NCI-H1417 treated with DMSO at 0.1 percent for 48 hours (cell line): ENCODE results near the gene CCDC187.

Source experiments
- DNase-seq: peaks from one replicate; lab custom pipeline; 2025; lab: John Stamatoyannopoulos, UW

Gene CCDC187

DNA sequence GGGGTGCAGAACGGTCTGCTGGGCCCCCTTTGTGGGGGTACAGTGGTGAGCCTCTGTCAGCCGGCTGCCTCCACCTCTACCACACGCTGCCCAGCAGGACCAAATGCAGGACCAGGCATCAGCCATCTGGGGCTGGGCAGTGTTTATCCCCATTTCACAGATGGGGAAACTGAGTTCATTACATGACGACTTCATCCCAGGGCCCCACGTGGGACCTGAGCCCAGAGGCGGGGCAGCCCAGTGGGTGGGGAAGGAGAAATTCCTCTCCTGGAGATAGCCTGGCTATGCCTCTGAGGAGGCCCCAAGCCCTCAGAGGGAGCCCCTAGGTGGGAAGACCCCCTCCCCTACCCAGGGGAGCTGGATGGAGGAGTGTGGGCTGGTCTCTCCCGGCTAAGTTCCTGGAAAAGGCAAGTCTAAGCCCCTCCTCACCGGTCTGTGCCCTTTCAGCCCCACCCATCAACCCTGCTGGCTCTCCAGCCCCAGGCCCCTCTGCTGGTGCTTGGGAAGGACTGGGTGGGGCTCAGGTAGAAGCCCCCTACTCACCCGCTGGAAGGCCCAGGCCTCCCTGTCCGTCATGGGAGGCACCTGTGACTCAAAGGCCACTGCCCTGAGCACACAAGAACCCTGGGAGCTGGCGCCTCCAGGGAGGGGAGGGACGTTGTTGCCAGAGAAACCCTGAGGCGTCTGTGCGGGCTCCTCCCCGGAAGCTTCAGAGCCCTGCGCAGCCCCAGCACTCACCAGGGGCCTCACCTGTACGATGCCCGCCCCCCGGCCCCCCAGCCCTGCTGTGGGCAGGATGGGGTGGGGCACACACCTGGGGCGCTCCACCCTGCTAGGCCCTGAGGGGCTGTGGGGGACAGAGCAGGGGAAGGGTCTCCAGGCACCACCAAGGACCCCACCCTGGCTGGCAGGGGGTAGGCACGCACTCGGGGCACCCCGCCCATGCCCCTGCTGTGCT, 7.4 kb upstream of the CCDC187 start:
- peak; percentile 50 for DNase-seq

DNA sequence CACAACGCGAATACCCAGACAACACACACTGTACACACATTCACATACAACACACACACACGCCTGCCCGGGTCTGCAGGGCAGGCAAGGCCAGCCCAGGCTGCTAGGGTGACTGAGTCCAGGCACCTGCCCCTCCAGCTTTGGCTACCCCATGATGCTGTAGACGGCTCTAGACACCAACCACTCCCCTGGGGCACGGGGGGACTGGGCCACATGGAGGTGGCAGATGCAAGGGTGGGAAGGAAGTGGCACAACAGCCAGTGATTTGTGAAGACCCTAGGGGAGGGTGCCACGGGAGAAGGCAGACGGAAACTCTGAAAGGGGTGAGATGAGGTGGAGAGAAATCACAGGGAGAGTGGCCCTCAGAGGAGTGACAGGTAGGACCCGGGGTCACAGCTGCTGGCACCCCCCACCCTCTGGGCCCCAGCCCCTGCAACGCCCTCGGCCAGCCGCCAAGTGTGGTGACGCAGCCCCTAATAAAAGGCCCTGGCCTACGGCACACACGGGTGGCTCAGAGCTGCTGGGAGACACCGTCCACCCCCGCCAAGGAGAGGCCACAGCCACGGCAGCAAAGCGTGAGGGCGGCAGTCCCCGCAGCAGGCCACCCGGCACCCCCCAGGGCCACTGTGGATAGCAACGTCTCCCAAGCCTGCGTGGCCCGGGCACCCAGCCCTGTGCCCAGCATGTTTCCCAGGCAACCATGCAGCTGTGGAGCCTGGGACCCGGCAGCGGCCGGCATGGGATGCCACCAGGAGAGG, 6.6 kb upstream of the CCDC187 start:
- DNase-seq, result no peak

DNA sequence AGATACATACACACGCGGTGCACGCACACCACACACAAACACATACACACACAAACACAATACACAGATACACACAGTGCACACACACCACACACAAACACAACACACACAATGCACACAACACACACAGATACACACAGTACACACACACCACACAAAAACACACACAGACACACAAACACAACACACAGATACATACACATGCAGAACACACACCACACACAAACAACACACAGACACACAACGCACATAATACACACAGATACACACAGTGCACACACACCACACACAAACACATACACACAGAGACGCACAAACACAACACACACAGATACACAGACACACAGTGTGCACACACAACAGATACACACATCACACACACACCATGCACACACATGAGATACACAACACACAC, 5.9 kb upstream of the CCDC187 start:
- no peak for DNase-seq

DNA sequence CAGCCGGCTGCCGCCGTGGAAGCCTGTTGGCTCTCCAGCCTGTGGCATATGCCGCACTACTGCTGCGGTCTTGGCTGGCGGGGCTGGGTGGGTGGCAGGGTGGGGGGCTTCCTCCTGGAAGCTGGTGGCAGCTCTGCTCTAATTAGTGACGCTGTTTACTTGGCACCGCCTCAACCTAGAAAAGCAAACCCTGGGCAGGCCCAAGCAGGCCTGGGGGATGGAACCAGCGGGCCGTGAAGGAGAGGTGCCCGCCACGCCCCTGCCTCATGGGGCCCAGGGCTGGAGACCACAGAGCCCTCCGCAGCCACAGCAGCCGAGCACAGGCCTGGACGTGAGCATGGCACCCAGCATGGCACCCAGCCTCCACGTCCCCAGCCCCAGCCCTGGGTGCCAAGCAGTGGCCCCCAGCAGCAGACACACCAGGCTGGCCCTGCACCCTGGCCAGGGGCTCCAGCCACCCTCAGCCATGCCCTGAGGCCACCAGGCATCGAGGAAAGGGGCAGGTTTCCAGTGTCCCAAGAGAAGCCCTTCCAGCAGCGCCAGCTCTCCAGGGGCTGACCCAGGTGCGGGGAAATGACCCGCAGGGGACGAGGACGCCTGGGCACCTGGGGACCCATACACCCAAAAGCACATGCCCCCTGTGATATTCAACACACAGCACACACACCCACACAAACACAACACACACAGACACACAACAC, 5.4 kb upstream of the CCDC187 start:
- peak; percentile 78 for DNase-seq

DNA sequence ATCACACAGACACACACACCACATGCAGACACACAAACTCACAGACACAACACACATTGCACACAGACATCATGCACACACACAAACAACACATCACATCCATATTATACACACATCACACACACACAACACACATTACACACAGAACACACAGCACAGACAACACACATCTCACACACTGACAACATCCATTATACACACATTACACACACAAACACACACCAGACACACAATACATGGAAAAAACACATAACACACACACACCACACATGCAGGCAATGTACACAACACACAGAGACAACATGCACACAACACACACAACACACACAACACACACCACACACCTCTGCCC, 4.8 kb upstream of the CCDC187 start:
- no peak for DNase-seq

DNA sequence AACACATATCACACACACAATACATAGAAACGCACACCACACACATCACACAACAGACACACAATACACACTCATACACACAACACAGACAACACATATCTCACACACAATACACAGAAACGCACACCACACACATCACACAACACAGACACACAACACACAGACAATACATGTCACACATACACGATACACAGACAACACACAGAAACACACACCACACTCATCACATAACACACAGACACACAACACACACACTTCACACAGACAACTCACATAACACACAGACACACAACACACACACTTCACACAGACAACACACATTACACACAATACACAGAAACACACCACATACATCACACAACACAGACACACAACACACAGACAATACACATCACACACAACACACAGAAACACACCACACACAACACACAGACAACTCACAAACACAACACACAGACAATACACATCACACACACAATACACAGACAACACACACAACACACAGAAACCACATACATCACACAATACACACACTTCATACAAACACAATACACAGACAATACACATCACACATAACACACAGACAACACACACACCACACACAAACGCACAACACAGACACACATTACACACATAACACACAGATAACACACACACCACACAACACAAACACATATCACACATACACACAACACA, 4.3 kb upstream of the CCDC187 start:
- DNase-seq, result no peak

DNA sequence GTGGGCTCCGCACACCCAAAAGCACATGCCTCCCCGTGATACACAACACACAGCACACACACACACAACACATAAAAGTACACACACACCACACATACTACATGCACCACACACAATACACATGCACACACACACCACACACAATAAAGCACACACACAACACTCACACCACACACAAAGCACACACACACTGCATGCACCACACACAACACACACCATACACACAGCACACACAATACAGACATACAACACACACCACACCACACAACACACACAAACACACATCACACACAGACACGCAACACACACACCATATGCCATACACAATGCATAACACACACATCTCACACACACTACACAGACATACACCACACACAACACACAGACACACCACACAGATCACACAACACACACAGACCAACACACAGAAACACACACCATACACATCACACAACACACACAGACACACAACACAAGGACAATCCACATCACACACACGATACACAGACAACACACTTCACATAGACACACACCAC, 3.4 kb upstream of the CCDC187 start:
- no peak for DNase-seq

DNA sequence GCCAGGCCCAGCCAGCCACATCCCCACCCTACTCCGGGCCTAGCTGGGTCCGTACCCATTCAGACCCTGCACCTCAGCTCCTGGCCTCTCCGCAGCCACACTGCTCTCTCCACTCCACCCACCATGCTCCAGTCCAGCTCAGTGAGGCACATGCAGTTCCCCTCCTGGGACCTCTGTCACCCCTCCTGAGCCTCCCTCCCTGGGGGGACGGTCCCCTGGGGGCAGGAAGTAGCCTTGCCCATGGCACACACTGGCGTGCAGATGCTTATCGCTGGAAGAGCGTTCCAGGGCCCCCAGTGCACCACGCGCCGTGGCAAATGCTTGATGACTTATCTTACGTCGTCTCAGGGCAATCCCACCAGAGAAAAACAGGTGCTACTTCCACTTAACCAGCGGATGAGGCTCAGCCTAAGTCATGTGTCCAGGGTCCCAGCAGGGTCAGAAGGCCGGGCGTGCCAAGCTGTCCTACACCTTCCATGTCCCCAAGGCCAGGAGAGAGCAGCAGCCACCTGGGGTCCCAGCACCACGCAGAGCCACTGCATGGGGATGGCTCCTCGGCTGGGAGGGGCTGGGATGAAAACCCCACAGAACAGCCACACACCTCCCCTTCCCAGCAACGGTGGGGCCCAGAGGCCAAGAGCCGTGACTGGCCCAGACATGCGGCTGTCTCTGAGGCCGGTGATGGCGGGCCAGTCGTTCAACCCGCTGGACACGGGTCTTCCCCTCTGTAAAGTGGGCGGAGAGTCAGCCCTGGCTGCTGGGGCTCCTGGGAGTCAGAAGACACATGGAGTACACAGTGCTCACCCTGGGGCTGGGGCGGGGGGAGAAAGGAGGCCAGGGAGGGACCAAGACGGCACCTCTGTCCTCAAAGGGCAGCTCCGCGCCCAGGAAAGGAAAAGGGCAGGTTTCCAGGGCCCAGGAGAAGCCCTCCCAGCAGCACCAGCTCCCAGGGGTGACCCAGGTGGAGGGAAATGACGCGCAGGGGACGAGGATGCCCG, 2.6 kb upstream of the CCDC187 start:
- DNase-seq, result no peak

DNA sequence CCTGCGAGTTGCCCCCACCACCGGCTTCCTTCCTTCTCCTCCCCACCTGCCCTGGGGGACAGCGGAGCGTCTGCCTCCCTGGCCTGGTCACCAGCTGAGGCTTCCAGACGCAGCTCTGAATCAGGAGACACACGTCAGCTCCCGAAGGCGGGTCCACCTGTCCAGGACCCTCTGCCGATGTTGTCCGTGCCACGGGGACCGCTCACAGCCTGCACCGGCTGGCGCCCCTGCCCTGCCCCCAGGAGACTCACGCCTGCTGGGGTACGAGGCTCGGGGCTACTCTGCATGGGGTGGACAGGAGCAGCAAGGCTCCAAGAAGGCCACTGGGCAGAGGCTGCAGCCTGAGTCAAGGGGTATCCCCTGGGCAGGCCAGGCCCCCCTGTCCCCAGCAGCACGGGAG, 1.9 kb upstream of the CCDC187 start:
- no peak for DNase-seq

DNA sequence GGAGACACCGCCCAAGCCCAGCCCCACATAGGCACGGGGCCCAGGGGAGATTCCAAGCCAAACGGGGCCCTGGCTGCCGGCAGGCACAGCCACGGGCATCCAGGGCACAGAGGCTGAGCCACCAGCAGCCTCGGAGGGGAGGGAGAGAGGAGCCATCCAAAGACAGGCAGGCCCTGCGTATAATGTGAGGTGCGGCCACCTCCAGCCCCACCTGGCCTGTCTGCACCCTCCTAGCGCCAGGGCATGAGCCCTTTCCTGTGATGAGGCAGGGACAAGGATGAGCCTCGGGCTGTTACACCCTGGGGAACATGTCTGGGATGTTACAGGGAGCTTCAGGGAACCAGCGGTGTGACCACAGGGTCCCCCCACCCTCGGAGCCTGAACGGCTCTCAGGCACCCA, 1.1 kb upstream of the CCDC187 start:
- DNase-seq, result no peak

DNA sequence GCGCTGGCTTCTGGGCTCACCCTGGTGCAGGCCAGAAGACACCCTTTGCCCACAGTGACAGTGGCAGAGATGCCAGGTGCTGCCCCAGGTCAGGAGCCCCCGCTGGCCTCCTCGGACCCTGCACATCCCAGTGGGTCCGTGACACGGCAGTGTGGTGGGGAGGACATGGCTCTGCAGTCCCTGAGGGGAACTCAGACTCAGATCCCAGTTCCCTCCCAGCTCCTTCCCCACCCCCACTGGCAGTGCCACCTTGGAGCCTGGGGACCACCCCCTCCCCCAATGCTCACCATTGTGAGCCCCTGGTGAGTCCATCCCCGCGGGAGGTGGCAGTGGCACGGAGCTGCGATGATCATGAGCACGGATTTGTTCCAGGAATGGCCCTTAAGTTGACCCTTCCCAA, 562 bp upstream of the CCDC187 start:
- no peak for DNase-seq

DNA sequence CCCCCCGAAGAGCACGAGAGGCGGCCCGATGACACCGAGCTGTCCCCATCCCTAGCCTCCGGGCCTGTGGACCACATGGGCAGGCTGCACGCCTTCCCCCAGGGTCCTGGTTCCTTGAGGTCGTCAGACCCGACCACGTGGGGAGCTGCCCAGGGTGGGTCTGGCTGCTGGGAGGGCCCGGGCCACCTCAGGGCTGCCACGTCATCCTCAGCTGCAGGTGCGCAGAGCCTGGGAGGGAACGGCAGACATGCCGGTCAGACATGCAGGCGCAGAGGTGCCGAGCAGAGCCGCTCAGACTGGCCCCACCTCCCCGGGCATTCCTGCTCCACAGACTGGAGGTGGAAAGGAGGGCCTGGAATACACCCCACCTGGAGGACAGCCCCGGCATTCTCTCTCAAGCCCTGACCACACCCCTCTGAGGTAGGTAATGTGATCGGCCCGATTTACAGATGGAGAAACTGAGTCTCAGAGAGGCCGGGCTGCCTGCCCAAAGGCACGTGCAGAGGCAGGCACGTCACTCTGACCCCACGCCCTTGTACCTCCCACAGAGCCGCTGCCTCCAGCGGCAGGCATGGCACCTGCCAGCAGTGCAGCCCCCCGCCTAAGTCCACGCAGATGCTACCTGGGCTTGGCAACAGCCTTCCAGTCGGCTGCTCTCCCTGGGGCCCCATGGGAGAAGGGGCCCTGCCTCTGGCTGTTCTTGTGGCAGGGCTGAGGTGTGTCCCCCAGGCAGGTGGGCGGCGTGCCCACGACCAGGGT, 649 bp downstream of the CCDC187 start:
- no peak for DNase-seq

DNA sequence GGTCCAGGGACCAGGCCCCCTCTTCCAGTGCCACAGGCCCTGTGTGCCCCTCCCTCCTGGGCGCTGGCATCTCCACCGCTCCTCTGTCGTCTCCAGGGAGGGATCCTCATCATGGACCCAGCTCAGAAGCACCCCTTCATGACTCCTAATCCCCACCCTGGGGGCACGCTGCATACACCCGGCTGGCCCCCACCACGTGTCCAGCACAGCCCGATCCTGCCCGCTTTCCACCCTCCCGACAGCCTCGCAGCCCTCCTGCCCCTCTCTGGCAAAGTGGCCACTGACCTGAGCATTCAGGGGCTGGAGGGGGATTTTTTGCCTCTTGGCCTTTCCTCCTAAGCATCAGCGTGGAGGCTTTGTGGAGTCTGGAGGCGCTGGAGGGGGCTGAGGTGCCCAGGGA, 1.4 kb downstream of the CCDC187 start:
- DNase-seq, result no peak

DNA sequence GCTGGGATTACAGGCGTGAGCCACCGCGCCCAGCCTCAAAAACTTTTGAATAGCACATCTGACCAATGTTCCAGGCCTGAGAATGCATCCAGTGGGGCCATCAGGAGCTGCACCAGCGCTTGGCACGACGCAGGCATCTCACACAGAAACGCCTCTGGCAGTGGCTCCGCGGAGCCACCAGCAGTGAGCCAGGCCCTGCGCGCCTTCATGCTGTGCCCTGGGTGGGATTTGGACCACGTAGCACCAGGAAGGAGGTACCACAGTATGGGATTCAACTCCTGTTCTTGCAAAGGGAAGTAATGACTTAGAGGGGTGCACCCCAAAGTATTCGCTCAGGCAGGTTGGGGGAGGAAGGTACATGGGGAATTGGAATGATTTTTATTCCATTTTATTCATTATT, 3.0 kb downstream of the CCDC187 start:
- DNase-seq, result no peak

DNA sequence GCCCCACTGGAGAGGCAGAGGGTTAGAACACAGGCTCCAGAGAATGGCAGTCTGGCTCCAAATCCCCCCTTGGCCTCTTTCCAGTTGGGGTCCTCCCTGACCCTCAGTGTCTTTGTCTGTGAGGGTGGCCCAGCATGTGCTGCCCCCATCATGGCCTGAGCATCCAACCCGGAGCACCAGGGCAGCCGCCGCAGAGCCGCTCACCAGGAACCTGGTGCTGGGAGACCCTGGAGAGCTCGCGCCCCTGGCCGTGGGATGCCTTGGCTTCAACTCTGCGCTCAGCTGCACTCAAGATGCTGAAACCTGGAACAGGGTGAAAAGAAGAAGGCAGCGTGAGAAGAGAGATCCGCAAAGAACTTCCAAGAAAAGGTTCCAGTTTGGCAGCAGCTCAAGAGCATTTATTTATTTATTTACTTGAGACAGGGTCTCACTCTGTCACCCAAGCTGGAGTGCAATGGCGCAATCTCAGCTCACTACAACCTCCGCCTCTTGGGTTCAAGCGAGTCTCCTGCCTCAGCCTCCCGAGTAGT, 3.8 kb downstream of the CCDC187 start:
- DNase-seq, result no peak

DNA sequence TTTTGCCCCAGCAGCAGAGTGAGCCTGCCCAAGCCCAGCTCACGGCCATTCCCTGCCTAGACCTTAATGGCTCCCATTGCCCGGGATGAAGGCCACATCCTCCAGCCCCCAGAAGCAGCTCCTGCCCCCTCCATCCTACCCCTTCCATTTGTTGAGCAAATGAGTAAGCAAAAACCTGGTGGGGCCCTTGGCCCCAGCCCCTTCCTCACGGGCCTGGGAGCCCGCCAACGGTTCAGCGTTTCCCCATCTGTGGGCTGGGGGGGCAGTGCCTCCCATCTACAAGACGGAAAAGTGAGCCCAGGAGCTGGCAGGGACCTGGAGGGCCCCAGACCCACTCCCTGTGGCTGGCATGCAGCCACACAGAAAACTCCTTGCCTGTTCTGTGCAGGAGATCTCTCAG, 4.4 kb downstream of the CCDC187 start:
- DNase-seq, result no peak

DNA sequence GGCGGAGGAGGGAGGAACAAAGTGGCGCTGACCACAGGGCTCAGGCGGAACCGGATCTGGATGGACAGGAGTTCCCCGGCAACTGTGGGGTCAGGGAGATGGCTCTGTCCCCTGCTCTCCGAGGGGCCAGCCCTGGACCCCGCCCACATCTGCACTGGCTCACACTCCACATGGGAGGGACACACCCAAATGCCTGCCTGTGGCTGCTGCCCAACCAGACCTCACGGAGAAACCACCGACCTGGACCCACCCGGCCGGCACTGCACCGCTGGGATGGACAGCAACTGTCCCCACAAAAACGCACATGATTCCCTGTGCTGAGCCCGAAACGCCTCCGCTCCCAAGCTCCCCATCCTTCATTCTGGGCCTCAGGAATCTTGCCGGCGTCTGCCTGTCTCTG, 4.8 kb downstream of the CCDC187 start:
- no peak for DNase-seq

DNA sequence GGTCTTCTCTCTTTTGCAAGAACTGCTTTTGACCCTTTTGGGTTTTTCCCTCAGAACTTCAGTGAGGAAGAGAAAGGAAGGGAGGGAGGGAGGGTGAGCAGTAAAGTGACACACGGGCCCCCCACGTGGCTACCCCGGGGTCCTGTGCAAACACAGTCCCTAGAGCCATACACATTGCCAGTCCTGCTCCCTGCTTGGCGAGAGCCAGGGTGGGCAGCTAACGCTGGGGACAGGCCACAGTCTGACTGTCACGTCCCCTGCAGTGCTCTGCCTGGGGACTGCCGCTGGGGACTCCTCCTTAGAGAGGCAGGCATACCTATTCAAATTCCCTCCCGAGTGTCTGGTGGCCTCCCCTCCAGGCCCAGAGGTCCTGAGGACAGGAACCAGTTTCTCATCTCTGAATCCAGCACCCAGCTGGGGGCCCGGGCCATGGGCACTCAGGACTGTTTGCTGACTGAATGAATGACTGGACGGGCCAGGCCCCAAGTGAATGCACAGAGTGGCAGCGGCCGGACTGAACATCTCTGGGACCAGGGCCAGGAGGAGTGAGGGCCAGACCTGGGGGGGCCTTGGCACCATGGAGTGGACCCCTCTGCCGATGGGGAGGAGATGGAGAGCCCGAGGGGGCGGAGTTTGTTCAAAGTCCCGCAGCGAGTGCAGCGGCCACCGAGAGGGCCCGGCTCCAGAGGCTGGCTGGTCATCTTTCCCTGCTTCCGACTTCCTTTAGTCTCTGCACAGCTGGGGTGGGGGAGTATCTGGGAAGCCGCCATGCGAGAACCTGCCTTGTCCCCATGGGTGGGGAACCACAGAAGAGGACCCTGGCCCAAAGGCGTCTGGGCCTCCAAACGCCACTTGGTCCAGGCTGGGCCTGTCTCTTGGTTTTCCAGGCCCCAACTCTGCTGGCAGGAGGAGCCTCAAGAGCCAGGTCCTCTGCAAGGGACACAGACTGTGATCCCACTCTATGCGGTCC, 5.8 kb downstream of the CCDC187 start:
- no peak for DNase-seq
